HepG2 (cell line): ENCODE results near the gene USP25. TPM values are rescaled to one million over a fixed set of nuclear protein-coding genes. Genes with fewer than 3 reads are reported as not detected.

Experiments
- ATAC-seq: fragments of 200-7000 bp; cut with Tn5 transposase; 3 replicates; pipeline ENCODE4 v1.9.1; 2020; ENCODE audit warnings: mild to moderate bottlenecking, moderate library complexity
- BruUV-seq: library from RNA; stranded (reverse); fragments of 400-500 nt; replicated peaks from 2 replicates; lab custom pipeline; 2021; lab: Mats Ljungman, UMichigan
- CTCF ChIA-PET: fragments of 300-600 bp; formaldehyde crosslinking; extraction: SDS; loops from one replicate; lab custom pipeline; 2021; ENCODE audit warnings: low total read pairs, inconsistent platforms, low intra/inter-chr PET ratio; lab: Yijun Ruan, JAX
- POLR2A ChIA-PET: fragments of 350-600 bp; sonication (Branson Sonifier 250); formaldehyde crosslinking; loops from one replicate; lab custom pipeline; 2020; ENCODE audit warnings: antibody characterized with exemption, inconsistent platforms; lab: Yijun Ruan, JAX
- DNase-seq: peaks from one replicate; pipeline ENCODE4 v3.0.0-alpha.2; 2015; ENCODE audit warnings: low spot score
- FAIRE-seq: peaks from 3 replicates; lab custom pipeline; 2011; peaks lifted over from hg19 to GRCh38; lab: Jason Lieb, UNC
- H2AFZ ChIP-seq: one replicate; pipeline ENCODE4 v1.6.1; 2011; ENCODE audit warnings: low read length, inconsistent platforms
- H3K27ac ChIP-seq: fragments of 300-600 bp; 3 replicates; pipeline ENCODE4 v1.8.0; 2011; ENCODE audit warnings: mixed run types, mild to moderate bottlenecking, mixed read lengths, low read length, inconsistent platforms; ENCODE audit not compliant: insufficient read depth; ENCODE audit errors: extremely low read length
- H3K27me3 ChIP-seq, 2 experiments: fragments of 200-600 bp in 1 of 2; 2 replicates in 1 of 2; 3 replicates in 1 of 2; pipeline versions ENCODE4 v1.6.0 to v1.8.0; 2011; ENCODE audit warnings: low read length in 2 of 2, mild to moderate bottlenecking in 2 of 2, moderate library complexity in 2 of 2, inconsistent platforms in 1 of 2; ENCODE audit not compliant: insufficient read depth in 2 of 2, control insufficient read depth in 1 of 2
- H3K36me3 ChIP-seq, 2 experiments: fragments of 200-600 bp in 1 of 2; replicated peaks in 1 of 2; 2 replicates in 1 of 2; 3 replicates in 1 of 2; pipeline versions ENCODE4 v1.5.1 to v1.8.0; 2011; ENCODE audit warnings: low read length in 2 of 2, inconsistent platforms in 1 of 2; ENCODE audit not compliant: insufficient read depth in 2 of 2, control insufficient read depth in 1 of 2
- H3K4me1 ChIP-seq: 2 replicates; pipeline ENCODE4 v1.5.1; 2012; ENCODE audit warnings: low read length, inconsistent platforms; ENCODE audit not compliant: insufficient read depth
- H3K4me2 ChIP-seq: 2 replicates; pipeline ENCODE4 v1.6.0; 2011; ENCODE audit warnings: low read depth, low read length, inconsistent platforms
- H3K4me3 ChIP-seq, 3 experiments: fragments of 200-600 bp in 1 of 3; sonication (generic), shearing (Covaris generic) in 1 of 3; replicated peaks in 1 of 3; 2 replicates each; pipeline ENCODE4 v1.5.1; 2011 to 2016; ENCODE audit warnings: low read length in 3 of 3, inconsistent platforms in 2 of 3, low read depth in 2 of 3, mild to moderate bottlenecking in 2 of 3, control low read depth in 1 of 3, mixed read lengths in 1 of 3; ENCODE audit not compliant: insufficient read depth in 1 of 3
- H3K79me2 ChIP-seq: one replicate; pipeline ENCODE4 v1.6.1; 2011; ENCODE audit warnings: low read length, inconsistent platforms; ENCODE audit not compliant: insufficient read depth
- H3K9ac ChIP-seq: 2 replicates; pipeline ENCODE4 v1.6.0; 2011; ENCODE audit warnings: mild to moderate bottlenecking, low read depth, low read length, inconsistent platforms; ENCODE audit not compliant: insufficient read depth
- H3K9me3 ChIP-seq: 2 replicates; pipeline ENCODE4 v1.5.1; 2012; ENCODE audit warnings: mild to moderate bottlenecking, low read length
- H4K20me1 ChIP-seq: 2 replicates; pipeline ENCODE4 v1.6.0; 2011; ENCODE audit warnings: inconsistent platforms, mild to moderate bottlenecking, low read length, moderate library complexity; ENCODE audit not compliant: insufficient read depth
- MNT ChIP-seq: fragments of 450-650 bp; IDR thresholded peaks from 2 replicates; pipeline ENCODE4 v1.6.1; 2016
- MTA3 ChIP-seq: sonication (generic); formaldehyde crosslinking; IDR thresholded peaks from 2 replicates; pipeline ENCODE4 v1.4.0; 2020; ENCODE audit warnings: missing genetic modification reagents
- POLR2AphosphoS5 ChIP-seq: IDR thresholded peaks from 2 replicates; pipeline ENCODE4 v1.6.1; 2012; ENCODE audit warnings: low read depth, low read length
- PREB ChIP-seq: sonication (generic); formaldehyde crosslinking; IDR thresholded peaks from 2 replicates; pipeline ENCODE4 v1.4.0; 2020; ENCODE audit warnings: missing genetic modification reagents
- SETDB1 ChIP-seq: sonication (generic); formaldehyde crosslinking; IDR thresholded peaks from 2 replicates; pipeline ENCODE4 v1.5.1; 2020; ENCODE audit warnings: missing genetic modification reagents, mild to moderate bottlenecking, borderline replicate concordance
- TBX2 ChIP-seq: sonication (generic); formaldehyde crosslinking; IDR thresholded peaks from 2 replicates; pipeline ENCODE4 v1.5.0; 2020; ENCODE audit warnings: missing genetic modification reagents, mild to moderate bottlenecking, borderline replicate concordance
- TOE1 ChIP-seq: sonication (generic); formaldehyde crosslinking; IDR thresholded peaks from 2 replicates; pipeline ENCODE4 v1.4.0; 2020; ENCODE audit warnings: mild to moderate bottlenecking, missing genetic modification reagents
- ZNF207 ChIP-seq: fragments of 450-650 bp; IDR thresholded peaks from 2 replicates; pipeline ENCODE4 v1.6.1; 2016; ENCODE audit warnings: antibody characterized with exemption, borderline replicate concordance
- ZNF354B ChIP-seq: sonication (generic); formaldehyde crosslinking; IDR thresholded peaks from 2 replicates; pipeline ENCODE4 v1.8.0; 2022; ENCODE audit warnings: mild to moderate bottlenecking, missing genetic modification reagents
- WGBS: methylation state at CpG from one replicate; pipeline ENCODE4 v1.1.6; 2017; ENCODE audit warnings: low lambda C conversion rate; 5-methylcytosine and 5-hydroxymethylcytosine counted together
- in situ Hi-C: cut with HindIII; loops from 2 replicates; pipeline ENCODE4 v1.10.0; 2017; ENCODE audit warnings: low pct_unique_long_range_greater_than_20kb; ENCODE audit not compliant: extremely low pct_ligation_motif_present
- intact Hi-C: fragments of 100-400 bp; cut with micrococcal nuclease; formaldehyde crosslinking; loops from one replicate; pipeline ENCODE4 v1.10.0; 2022; ENCODE audit not compliant: unreplicated experiment
- polyA plus RNA-seq, 8 experiments: library from polyadenylated mRNA; depleted of rRNA in 3 of 8; stranded (reverse) in 7 of 8; unstranded in 1 of 8; fragments of >200 nt; fragmentation: Illumina TruSeq in 4 of 8; extraction: Trizol in 4 of 8; gene quantifications; 2 replicates each; pipeline versions ENCODE4 v1.2.1 to v1.2.3, GENCODE V29; 2011 to 2016; ENCODE audit warnings: low read depth in 4 of 8, missing spikeins in 1 of 8, mixed read lengths in 1 of 8; ENCODE audit not compliant: insufficient read depth in 1 of 8
- total RNA-seq, 5 experiments: library from RNA; depleted of rRNA; stranded (reverse); fragments of >200 nt; fragmentation: Illumina TruSeq; extraction: Trizol; gene quantifications; 2 replicates each; pipeline ENCODE4 v1.2.3, GENCODE V29; 2016; ENCODE audit warnings: low read depth in 1 of 5

USP25 gene
- total and polyA plus RNA-seq, 2 of the 13 experiments (the other 11 are each of a cell fraction or from before 2014, with no cell fraction given) = 12.4 to 26.3 TPM

GRCh38 chr21:15853126-15853525 is 123.3 kb downstream of the USP25 start:
- Histone ChIP-seq H3K9me3 (no peaks in the 10 kb centered on the region), H3K4me1 (no peaks in the 10 kb centered on the region), H3K27ac (no peak overlapping the region), H3K4me3 (no peak overlapping the region), H3K4me2 (no peak overlapping the region), H3K9ac (no peak overlapping the region), H4K20me1 (no peaks in the 10 kb centered on the region), H3K36me3 (no peaks in the 10 kb centered on the region), H3K79me2 (no peaks in the 10 kb centered on the region), H3K27me3 (no peaks in the 10 kb centered on the region), H2AFZ (no peak overlapping the region)
- no peak for DNase-seq
- ChIA-PET CTCF (no interaction called here), POLR2A (no interaction called here)
- intact Hi-C loops = no loop called here
- no peak for ATAC-seq
- WGBS = 98% methylated on average over 3 of the region's 3 CpGs
- BruUV-seq = no TSS peak
- in situ Hi-C loops = no loop called here
- TF ChIP-seq MTA3 (CRISPR knock-in tag) = no peak
- TF ChIP-seq ZNF354B = no peak
- TF ChIP-seq TOE1 (CRISPR knock-in tag) = no peak
- no peak for TF ChIP-seq PREB (CRISPR knock-in tag)
- TF ChIP-seq SETDB1 (CRISPR knock-in tag) = no peak
- no peak for TF ChIP-seq POLR2AphosphoS5
- TF ChIP-seq MNT = peak; percentile 66
- TF ChIP-seq ZNF207 = no peak
- no peak for TF ChIP-seq TBX2 (CRISPR knock-in tag)
- TF ChIP-seq, all 625 proteins: peak for 1
- FAIRE-seq = no peak
